ENCODE data around the gene SKOR1. TPM values are rescaled to one million over a fixed set of nuclear protein-coding genes. Genes with fewer than 3 reads are reported as not detected.

The SKOR1 gene
- total RNA-seq, 6 experiments from 2014 or later: 0.05 to 0.21 (median 0.09) TPM; not detected in 1

DNA sequence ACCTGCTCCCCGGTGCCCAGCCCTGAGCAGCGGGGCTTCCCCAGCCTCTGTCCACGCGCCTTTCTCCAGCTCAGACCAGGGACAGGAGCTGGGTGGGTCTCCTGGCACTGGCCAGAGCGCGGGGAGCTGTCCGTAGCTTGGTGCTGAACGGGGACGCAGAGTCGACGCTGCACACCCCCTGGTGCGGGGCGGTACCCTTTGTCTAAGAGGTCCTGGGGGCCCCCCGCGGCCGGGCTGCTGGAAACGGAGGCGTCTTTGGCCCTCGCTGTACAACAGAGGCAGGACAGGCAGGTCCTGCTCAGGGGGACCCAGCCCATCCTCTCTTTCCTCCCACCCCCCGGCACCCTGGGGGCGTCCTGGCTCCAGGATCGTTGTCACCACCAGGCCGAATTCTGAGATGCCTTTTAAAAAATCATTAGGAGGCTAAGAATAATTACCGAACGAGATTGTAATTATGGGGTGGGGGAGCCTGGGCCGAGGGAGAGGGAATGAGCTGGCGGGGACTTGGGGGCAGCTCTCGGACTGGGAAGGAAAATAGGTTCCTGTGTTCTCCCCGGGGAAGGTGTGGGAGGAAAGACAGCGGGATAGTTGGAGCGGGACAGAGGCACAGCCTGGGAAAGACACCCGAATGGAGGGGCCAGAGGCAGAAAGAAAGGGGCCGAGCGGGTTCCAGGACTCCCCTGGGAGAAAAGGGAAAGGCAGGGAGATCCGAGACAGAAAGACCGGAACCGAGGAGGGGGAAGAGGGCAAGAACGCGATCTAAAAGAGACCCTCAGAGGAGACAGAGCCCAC lies 4.1 kb upstream of the SKOR1 start:
- no peaks in the 10 kb centered on the region for H3K9me3 ChIP-seq
- TF ChIP-seq POLR2A (IDR thresholded peaks at IDR 0.05): no peak
- TF ChIP-seq CTCF (IDR thresholded peaks at IDR 0.05): no peak
- DNase-seq (peak in 1 of 3 donors; percentile 65), ATAC-seq (peak; percentile 59 to 78 (median 69))
- H3K36me3 ChIP-seq: no peaks in the 10 kb centered on the region
- 9% methylated on average over 19 of the region's 39 CpGs for WGBS (ENCODE audit: insufficient coverage, low coverage, low lambda C conversion rate, missing lambda C conversion rate)
- no peak overlapping the region for H3K4me3 ChIP-seq
- intact Hi-C loops (cut with DNase I): no loop called here
- H3K27me3 ChIP-seq: peaks cover 11 to 34% of the 10 kb centered on the region in 2 donors
- H3K4me1 ChIP-seq: peaks cover 0 to 13% (median 0%) of the 10 kb centered on the region in 4 donors
- no peak overlapping the region for H3K27ac ChIP-seq

- no peaks in the 10 kb centered on the region for H3K36me3 ChIP-seq
- DNase-seq: peak in 1 of 3 donors; percentile 24
- H3K9me3 ChIP-seq: no peaks in the 10 kb centered on the region
- peaks cover 0 to 13% (median 0%) of the 10 kb centered on the region in 4 donors for H3K4me1 ChIP-seq
- no peak overlapping the region for H3K4me3 ChIP-seq
- 11% methylated on average over 34 of the region's 43 CpGs for WGBS (ENCODE audit: insufficient coverage, low coverage, low lambda C conversion rate, missing lambda C conversion rate)
- intact Hi-C loops (cut with DNase I): no loop called here
- H3K27me3 ChIP-seq: peaks cover 16 to 34% of the 10 kb centered on the region in 2 donors
- H3K27ac ChIP-seq: no peak overlapping the region
- ATAC-seq: no peak
- no peak for TF ChIP-seq POLR2A (IDR thresholded peaks at IDR 0.05)
- no peak for TF ChIP-seq CTCF (IDR thresholded peaks at IDR 0.05)
Measured at GRCh38 chr15:67821784-67822440, 3.4 kb upstream of the SKOR1 start.

GRCh38 chr15:67822537-67823313 lies 2.6 kb upstream of the SKOR1 start:
- ATAC-seq (no peak), DNase-seq (peak in 1 of 3 donors; percentile 32)
- no peak for TF ChIP-seq POLR2A (IDR thresholded peaks at IDR 0.05)
- TF ChIP-seq CTCF (IDR thresholded peaks at IDR 0.05): no peak
- Histone ChIP-seq H3K36me3 (no peaks in the 10 kb centered on the region), H3K4me3 (no peak overlapping the region), H3K9me3 (no peaks in the 10 kb centered on the region), H3K27ac (no peak overlapping the region), H3K27me3 (peaks cover 22 to 37% of the 10 kb centered on the region in 2 donors), H3K4me1 (peaks cover 0 to 19% (median 0%) of the 10 kb centered on the region in 4 donors)
- intact Hi-C loops (cut with DNase I): no loop called here
- 3% methylated on average over 10 of the region's 46 CpGs for WGBS (ENCODE audit: insufficient coverage, low coverage, low lambda C conversion rate, missing lambda C conversion rate)

DNA sequence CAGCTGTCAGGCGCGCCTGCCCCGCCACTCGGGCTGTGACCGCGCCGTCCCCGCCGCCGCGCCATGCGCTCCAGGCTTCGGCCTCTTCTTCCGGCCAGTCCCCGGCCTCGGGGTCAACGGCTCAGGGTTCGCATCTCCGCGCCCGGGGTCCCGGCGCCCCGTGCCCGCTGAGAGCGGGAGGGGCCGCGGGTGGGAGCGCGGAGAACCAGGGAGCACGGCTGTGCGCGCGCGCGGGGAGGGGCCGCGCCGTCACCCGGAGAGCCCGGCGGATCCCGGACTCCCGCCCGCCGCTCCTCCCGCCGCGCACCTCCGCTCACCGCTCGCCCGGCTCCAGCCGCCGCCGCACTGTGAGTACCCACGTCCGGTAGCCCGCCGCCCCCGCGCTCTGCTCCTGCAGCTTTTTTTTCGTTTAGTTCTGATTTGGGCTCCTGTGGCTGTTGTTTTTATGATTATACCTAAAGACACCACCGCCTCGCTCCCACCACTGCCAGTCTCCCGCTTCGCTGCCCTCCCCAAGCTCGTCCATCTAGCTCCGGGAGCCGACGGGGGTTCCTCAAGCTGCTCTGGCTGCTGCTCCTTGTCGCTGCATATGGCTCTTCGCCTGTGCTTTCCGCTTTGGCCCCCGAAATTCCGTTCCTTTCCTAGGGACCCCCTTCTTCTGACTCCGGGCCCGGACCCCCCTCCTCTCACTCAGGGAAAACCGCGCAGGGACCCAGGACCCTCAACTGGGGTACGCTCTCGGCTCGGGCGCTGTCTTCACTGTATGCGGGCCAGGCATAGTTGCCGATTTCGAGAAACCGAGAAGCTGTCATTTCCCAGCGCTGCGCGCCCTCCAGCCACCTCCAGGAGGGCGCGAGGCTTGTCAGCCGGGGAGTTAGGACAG lies 1.8 kb upstream of the SKOR1 start:
- DNase-seq (peak in 1 of 3 donors; percentile 33), ATAC-seq (no peak)
- H3K4me3 ChIP-seq: no peak overlapping the region
- TF ChIP-seq POLR2A (IDR thresholded peaks at IDR 0.05) (no peak), CTCF (IDR thresholded peaks at IDR 0.05) (no peak)
- peaks cover 26 to 44% of the 10 kb centered on the region in 2 donors for H3K27me3 ChIP-seq
- intact Hi-C loops (cut with DNase I): no loop called here
- no peaks in the 10 kb centered on the region for H3K36me3 ChIP-seq
- no peak overlapping the region for H3K27ac ChIP-seq
- H3K4me1 ChIP-seq: peaks cover 0 to 27% (median 0%) of the 10 kb centered on the region in 4 donors
- H3K9me3 ChIP-seq: no peaks in the 10 kb centered on the region
- 2% methylated on average over 27 of the region's 94 CpGs for WGBS (ENCODE audit: insufficient coverage, low coverage, low lambda C conversion rate, missing lambda C conversion rate)
